DMS153 (cell line): ENCODE measurements around the gene RNU6-8.

Experiments used
- DNase-seq: peaks from one replicate; lab custom pipeline; 2025; lab: John Stamatoyannopoulos, UW

RNU6-8 gene

GRCh38 chr14:32203928-32204357 is 874 bp upstream of the RNU6-8 start:
- DNase-seq = no peak

- no peak for DNase-seq
Measured at GRCh38 chr14:32202491-32202997, 525 bp downstream of the RNU6-8 start.

GRCh38 chr14:32201816-32202490 is 1.1 kb downstream of the RNU6-8 start, which contains the start of gene RNU6-7:
TSS of gene RNU6-7 (plus strand) at chr14:32202045.
- peak; percentile 68 for DNase-seq

GRCh38 chr14:32201193-32201815 is 1.8 kb downstream of the RNU6-8 start:
- peak; percentile 78 for DNase-seq

- DNase-seq = no peak
Measured at GRCh38 chr14:32200368-32201192, 2.5 kb downstream of the RNU6-8 start.

- no peak for DNase-seq
Measured at GRCh38 chr14:32197919-32198318, 5.2 kb downstream of the RNU6-8 start.

- no peak for DNase-seq
Measured at GRCh38 chr14:32195636-32196035, 7.4 kb downstream of the RNU6-8 start.

- no peak for DNase-seq
Measured at GRCh38 chr14:32193532-32193931, 9.5 kb downstream of the RNU6-8 start.

- DNase-seq = no peak
Measured at GRCh38 chr14:32192712-32193373, 10.2 kb downstream of the RNU6-8 start.

- DNase-seq = no peak
Measured at GRCh38 chr14:32190673-32191072, 12.4 kb downstream of the RNU6-8 start.

- DNase-seq = no peak
Measured at GRCh38 chr14:32189811-32190210, 13.3 kb downstream of the RNU6-8 start.

- no peak for DNase-seq
Measured at GRCh38 chr14:32186248-32186647, 16.8 kb downstream of the RNU6-8 start.

- no peak for DNase-seq
Measured at GRCh38 chr14:32185097-32185496, 18.0 kb downstream of the RNU6-8 start.

- DNase-seq = no peak
Measured at GRCh38 chr14:32183151-32184058, 19.7 kb downstream of the RNU6-8 start.

- no peak for DNase-seq
Measured at GRCh38 chr14:32171469-32171868, 31.6 kb downstream of the RNU6-8 start.

GRCh38 chr14:32169191-32169590 is 33.9 kb downstream of the RNU6-8 start:
- no peak for DNase-seq

GRCh38 chr14:32167907-32168306 is 35.2 kb downstream of the RNU6-8 start:
- no peak for DNase-seq

GRCh38 chr14:32166924-32167323 is 36.1 kb downstream of the RNU6-8 start:
- DNase-seq = no peak

- DNase-seq = no peak
Measured at GRCh38 chr14:32166029-32166428, 37.0 kb downstream of the RNU6-8 start.
